Mucosa of stomach (tissue), 1 donor: ENCODE measurements around the gene ASCL4.

ENCODE experiments used
- H3K27me3 ChIP-seq: one replicate; pipeline ENCODE4 v1.7.0; 2013; ENCODE audit warnings: mild to moderate bottlenecking, low read length; ENCODE audit not compliant: control insufficient read depth, insufficient read depth
- H3K36me3 ChIP-seq: one replicate; pipeline ENCODE4 v1.7.0; 2013; ENCODE audit warnings: low read length; ENCODE audit not compliant: control insufficient read depth, insufficient read depth
- H3K4me1 ChIP-seq: one replicate; pipeline ENCODE4 v1.7.0; 2013; ENCODE audit warnings: mild to moderate bottlenecking, low read length; ENCODE audit not compliant: control insufficient read depth, insufficient read depth
- H3K4me3 ChIP-seq: one replicate; pipeline ENCODE4 v1.7.0; 2013; ENCODE audit warnings: low read length
- H3K9ac ChIP-seq: one replicate; pipeline ENCODE4 v1.7.0; 2013; ENCODE audit warnings: mild to moderate bottlenecking, low read length, moderate library complexity
- H3K9me3 ChIP-seq: one replicate; pipeline ENCODE4 v1.7.0; 2013; ENCODE audit warnings: mild to moderate bottlenecking, low read length, moderate library complexity; ENCODE audit not compliant: control insufficient read depth
- donor health status: Pancreatic carcinoma.

The ASCL4 gene

DNA sequence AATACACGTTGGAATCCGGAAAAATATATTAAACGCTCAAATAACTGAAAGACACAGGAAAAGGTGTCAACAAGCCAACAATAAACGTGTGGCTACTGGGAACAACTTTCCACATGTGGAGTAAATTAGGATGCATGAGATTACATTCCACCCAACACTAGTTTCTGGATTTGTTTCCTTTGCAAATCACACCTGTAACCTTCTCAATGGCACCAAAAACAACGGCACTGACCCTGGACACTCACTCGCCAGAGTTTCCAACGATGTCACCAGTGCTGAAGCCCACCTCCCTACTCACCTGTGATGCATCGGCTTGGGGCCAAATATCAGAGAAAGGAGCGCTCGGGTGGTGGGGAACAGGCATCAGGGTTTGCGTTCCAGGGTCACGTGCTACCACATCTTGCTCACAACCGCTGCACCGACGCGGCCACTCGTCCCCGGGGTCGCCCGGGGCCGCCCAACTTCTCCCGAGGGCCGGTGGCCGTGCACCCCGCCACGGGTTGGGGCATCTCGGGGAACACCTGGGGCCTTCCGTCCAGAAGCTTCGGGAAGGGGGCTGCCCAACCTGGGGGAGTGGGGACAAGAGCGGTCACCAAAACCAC is 14.2 kb upstream of the ASCL4 start:
- Histone ChIP-seq H3K27me3 (no peaks in the 10 kb centered on the region), H3K9me3 (no peaks in the 10 kb centered on the region), H3K36me3 (no peaks in the 10 kb centered on the region), H3K4me1 (peaks cover 13% of the 10 kb centered on the region), H3K4me3 (peak overlapping the region; percentile 76), H3K9ac (peak overlapping the region; percentile 70)

DNA sequence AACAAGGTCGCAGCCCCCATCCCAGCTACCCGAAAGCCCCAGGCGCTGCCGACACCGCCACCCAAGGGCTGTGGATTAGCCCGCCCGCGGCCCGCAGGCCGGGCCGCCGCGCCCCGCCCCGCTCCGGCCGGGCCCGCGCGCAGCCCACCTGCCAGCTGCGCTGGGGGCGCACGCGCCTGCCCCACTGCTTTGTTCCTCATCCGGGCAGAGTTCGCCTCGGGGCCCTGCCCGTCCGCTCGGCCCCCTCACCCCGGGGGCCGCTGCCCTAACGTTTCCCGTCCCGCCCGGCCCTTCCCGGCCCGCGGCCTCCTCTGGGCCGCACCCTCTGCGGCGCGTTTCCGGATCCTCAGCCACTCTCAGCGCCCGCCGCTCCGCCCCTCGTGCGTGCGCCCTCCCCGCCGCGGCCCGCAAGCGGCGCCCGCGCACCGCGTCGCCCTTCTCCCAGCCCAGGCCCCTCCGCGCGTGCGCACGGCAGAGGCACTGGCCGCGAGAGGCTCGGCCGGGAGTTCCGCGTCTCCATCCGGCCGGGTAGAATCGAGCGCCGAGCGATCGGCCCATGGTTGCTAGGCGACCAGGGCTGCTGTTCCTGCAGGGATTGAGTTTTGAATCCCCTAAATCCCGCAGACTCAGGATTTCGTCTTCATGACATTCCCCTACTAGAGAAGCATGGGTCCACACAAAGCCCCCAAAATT is 13.5 kb upstream of the ASCL4 start, which contains the start of gene PRDM4:
PRDM4 (minus strand) TSS at position 329 of the 693 bp plus-strand sequence. CDS start 622 bp downstream, outside the sequence.
- H3K9me3 ChIP-seq = no peaks in the 10 kb centered on the region
- H3K4me1 ChIP-seq = peaks cover 13% of the 10 kb centered on the region
- peak within 1 kb of the TSS; percentile 76 for H3K4me3 ChIP-seq
- H3K9ac ChIP-seq = peak within 1 kb of the TSS; percentile 70
- no peaks in the 10 kb centered on the region for H3K36me3 ChIP-seq
- no peaks in the 10 kb centered on the region for H3K27me3 ChIP-seq

- Histone ChIP-seq H3K9ac (peak overlapping the region; percentile 44), H3K4me1 (peaks cover 13% of the 10 kb centered on the region), H3K9me3 (no peaks in the 10 kb centered on the region), H3K36me3 (no peaks in the 10 kb centered on the region), H3K27me3 (no peaks in the 10 kb centered on the region), H3K4me3 (peak overlapping the region; percentile 61)
Measured at GRCh38 chr12:107761502-107761904, 13.0 kb upstream of the ASCL4 start.

GRCh38 chr12:107762874-107763273 is 11.6 kb upstream of the ASCL4 start:
- Histone ChIP-seq H3K9me3 (no peaks in the 10 kb centered on the region), H3K9ac (no peak overlapping the region), H3K36me3 (no peaks in the 10 kb centered on the region), H3K4me1 (peaks cover 13% of the 10 kb centered on the region), H3K4me3 (no peak overlapping the region), H3K27me3 (no peaks in the 10 kb centered on the region)

- Histone ChIP-seq H3K9ac (no peak overlapping the region), H3K27me3 (no peaks in the 10 kb centered on the region), H3K9me3 (no peaks in the 10 kb centered on the region), H3K4me3 (no peak overlapping the region), H3K4me1 (peaks cover 6% of the 10 kb centered on the region), H3K36me3 (no peaks in the 10 kb centered on the region)
Measured at GRCh38 chr12:107764626-107765025, 9.9 kb upstream of the ASCL4 start.

DNA sequence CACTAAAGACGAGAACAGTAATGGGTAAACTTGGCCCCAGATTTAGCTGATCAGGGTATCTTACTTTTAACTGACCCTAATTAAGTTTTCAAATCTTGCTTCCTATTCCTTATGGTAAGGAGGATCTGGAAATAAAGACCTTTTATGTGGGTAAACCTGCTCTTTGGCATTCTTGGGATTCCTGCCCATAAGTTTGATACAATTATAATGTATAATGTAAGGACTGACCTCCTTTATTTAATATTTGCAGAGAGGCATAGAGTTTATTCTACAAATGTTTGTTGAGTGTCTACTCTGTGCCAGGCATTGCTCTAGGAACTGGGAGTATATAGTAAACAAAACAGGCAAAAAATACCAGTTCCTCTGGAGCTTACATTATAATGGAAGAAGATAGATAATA is 9.2 kb upstream of the ASCL4 start:
- H3K9me3 ChIP-seq = no peaks in the 10 kb centered on the region
- no peak overlapping the region for H3K9ac ChIP-seq
- no peaks in the 10 kb centered on the region for H3K36me3 ChIP-seq
- H3K27me3 ChIP-seq = no peaks in the 10 kb centered on the region
- H3K4me1 ChIP-seq = no peaks in the 10 kb centered on the region
- H3K4me3 ChIP-seq = no peak overlapping the region

DNA sequence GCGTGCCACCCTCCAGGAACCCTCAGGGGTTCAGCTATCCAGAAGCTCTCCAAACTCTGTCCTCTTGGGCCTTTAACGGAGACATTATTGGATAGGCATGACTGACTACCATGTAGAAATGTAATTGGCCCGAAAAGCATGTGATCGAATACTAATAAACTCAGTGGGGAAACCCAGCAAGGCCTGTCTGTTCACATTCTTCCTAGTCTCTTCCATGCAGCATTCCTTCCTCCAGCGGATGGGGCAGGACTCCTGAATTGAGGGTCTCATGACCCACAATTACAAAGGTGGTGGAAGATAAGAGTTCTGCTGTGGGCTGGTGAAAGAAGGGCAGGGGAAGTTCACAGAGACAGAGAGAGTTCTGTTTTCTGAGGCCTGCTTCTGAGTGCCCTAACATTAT is 7.0 kb upstream of the ASCL4 start:
- no peak overlapping the region for H3K4me3 ChIP-seq
- H3K9ac ChIP-seq = no peak overlapping the region
- H3K4me1 ChIP-seq = no peaks in the 10 kb centered on the region
- no peaks in the 10 kb centered on the region for H3K9me3 ChIP-seq
- H3K36me3 ChIP-seq = no peaks in the 10 kb centered on the region
- H3K27me3 ChIP-seq = no peaks in the 10 kb centered on the region

GRCh38 chr12:107775093-107775721 is 703 bp downstream of the ASCL4 start:
- Histone ChIP-seq H3K36me3 (no peaks in the 10 kb centered on the region), H3K4me1 (no peaks in the 10 kb centered on the region), H3K4me3 (no peak overlapping the region), H3K9ac (no peak overlapping the region), H3K27me3 (peaks cover 27% of the 10 kb centered on the region), H3K9me3 (no peaks in the 10 kb centered on the region)

DNA sequence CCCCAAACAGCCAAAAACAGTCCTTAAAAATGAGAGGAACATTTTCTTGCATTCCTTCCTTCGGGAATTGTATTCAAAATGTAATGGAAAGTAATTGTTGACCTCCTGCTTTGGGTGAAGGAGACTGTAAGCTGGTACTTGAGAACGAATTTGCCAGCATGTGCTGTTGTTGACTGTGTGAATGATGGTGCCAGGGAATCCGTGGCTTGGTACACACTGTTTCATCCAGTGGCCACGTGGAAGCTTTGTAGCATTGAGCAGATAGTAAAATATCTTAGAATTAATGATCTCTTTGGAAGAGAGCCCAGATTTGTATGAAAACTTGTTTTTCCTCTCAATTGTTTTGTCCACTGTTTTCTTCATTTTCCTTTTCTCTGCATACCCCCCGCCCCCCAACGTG is 1.7 kb downstream of the ASCL4 start:
- H3K4me1 ChIP-seq = no peaks in the 10 kb centered on the region
- H3K9me3 ChIP-seq = no peaks in the 10 kb centered on the region
- H3K4me3 ChIP-seq = no peak overlapping the region
- H3K36me3 ChIP-seq = no peaks in the 10 kb centered on the region
- H3K27me3 ChIP-seq = peaks cover 27% of the 10 kb centered on the region
- no peak overlapping the region for H3K9ac ChIP-seq

DNA sequence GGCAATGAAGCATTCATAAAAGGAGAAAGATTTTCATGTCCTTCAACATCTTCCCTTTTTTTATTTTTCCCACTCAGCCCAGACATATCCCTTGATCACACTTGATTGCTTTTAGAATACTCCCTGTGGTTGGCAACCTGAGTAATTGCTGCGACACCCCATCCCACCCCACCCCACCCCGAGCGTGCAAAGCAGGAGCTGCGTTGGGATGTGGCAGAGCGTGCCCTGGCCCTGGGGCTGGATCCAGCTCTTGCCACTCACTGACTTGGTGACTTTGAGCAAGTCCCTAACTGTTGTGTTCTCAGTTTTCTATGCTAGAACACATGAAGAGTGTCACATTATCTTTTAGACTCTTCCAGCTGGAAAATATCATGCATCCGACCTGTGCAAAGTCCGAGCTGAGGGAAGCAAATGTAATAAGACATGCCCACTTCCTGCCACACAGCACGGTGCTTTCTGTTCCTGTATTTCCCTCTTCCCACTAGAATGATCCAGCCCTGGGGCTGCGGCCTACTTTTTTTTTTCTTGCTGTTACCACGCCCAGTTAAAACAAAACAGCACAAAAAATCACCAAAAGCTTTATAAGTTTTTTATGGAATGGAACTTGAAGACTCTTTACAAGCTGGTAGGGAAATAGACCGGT is 4.0 kb downstream of the ASCL4 start:
- peaks cover 26% of the 10 kb centered on the region for H3K27me3 ChIP-seq
- H3K9ac ChIP-seq = no peak overlapping the region
- H3K9me3 ChIP-seq = no peaks in the 10 kb centered on the region
- no peaks in the 10 kb centered on the region for H3K36me3 ChIP-seq
- H3K4me3 ChIP-seq = no peak overlapping the region
- no peaks in the 10 kb centered on the region for H3K4me1 ChIP-seq

DNA sequence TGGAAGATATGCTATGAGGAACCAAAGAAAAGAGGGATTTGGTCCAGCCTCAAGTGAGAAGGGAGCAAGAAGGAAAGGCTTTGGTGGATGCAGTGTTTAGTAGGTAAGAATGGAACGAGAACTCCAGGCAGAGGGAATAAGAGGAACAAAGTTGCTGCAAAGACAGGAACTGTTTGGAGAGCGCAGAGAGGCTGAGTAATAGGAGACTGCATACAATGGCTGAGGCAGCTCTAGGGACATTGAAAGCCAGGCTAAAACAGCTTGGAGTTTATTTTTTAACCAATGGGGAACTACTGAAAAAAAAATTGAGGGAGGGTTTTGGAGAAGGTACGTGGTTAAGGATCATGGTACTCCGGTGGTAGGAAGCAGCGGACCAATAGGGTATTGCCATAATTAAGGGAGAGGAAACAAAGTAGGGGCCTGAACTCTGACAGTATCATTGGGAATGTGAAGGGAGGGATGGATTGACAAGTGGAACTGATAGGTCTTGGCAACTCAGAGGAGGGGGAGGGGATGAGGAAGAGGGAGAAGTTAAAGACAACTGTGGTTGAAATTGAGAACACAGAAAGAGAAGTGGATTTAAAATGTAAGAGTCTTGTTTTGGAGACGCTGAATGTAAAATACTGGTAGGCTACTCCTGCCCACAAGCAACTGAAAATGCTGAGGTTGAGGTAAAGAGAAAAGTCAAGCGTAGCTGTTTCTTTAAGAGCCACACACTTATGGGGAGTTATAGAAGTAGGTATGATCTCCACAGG is 4.8 kb downstream of the ASCL4 start:
- Histone ChIP-seq H3K9ac (no peak overlapping the region), H3K9me3 (no peaks in the 10 kb centered on the region), H3K27me3 (peaks cover 23% of the 10 kb centered on the region), H3K36me3 (no peaks in the 10 kb centered on the region), H3K4me1 (no peaks in the 10 kb centered on the region), H3K4me3 (no peak overlapping the region)
